GM12892 (cell line): Measurements from ENCODE around the gene CAMTA1.

ENCODE experiments used
- POLR2A ChIP-seq: IDR thresholded peaks from 2 replicates; pipeline ENCODE4 v1.6.1; 2011; ENCODE audit warnings: low read depth, low read length, control low read depth
- POLR2AphosphoS5 ChIP-seq: IDR thresholded peaks from 2 replicates; pipeline ENCODE4 v1.6.1; 2011; ENCODE audit warnings: low read depth, low read length, control low read depth

- TF ChIP-seq POLR2AphosphoS5 (no peak), POLR2A (no peak)
Measured at GRCh38 chr1:7079637-7080036, 294.4 kb downstream of the CAMTA1 start.
